A549 (cell line): ENCODE data around the gene PPP3CA. TPM values are rescaled to one million over a fixed set of nuclear protein-coding genes. Genes with fewer than 3 reads are reported as not detected.

Experiments used
- polyA plus RNA-seq, 4 experiments: library from polyadenylated mRNA; depleted of rRNA in 3 of 4; stranded (reverse); fragments of >200 nt; fragmentation: RNase III in 1 of 4; extraction: RNeasy Plus Mini Kit Qiagen cat#74134 plus additional on column Dnase treatment in 1 of 4; gene quantifications; 2 replicates in 3 of 4; 3 replicates in 1 of 4; pipeline ENCODE4 v1.2.3, GENCODE V29; 2011 to 2017
- small RNA-seq, 6 experiments: library from RNA; depleted of rRNA; stranded (forward); fragments of <200 nt; gene quantifications; one replicate each; pipeline ENCODE3, GENCODE V24; 2012

PPP3CA gene
- polyA plus RNA-seq, 2 of the 4 experiments (the other 2 are of a cell fraction): 21.4 to 42.4 TPM

Small RNAs within 50 kb of the gene (small RNA-seq; reads per million reads assigned to genes)
- 0 reads per million in 6 experiments for gene MIR1255A
- gene MIR8066: 0 reads per million in 6 experiments
